SK-N-SH (cell line): ENCODE data around the gene AOAH. TPM values are rescaled to one million over a fixed set of nuclear protein-coding genes. Genes with fewer than 3 reads are reported as not detected.

Experiments
- CTCF ChIA-PET: fragments of 300-600, 350-600 bp; formaldehyde crosslinking; extraction: SDS; loops from one replicate; lab custom pipeline; 2021; lab: Yijun Ruan, JAX
- POLR2A ChIA-PET: fragments of 350-600 bp; sonication (Branson Sonifier 250); formaldehyde crosslinking; extraction: SDS; loops from one replicate; lab custom pipeline; 2020; ENCODE audit warnings: antibody characterized with exemption, inconsistent platforms; lab: Yijun Ruan, JAX
- DNase-seq: peaks from one replicate; pipeline ENCODE4 v3.0.0; 2012
- H2AFZ ChIP-seq: fragments of 200-600 bp; sonication (generic); 2 replicates; pipeline ENCODE4 v1.8.1; 2016; ENCODE audit warnings: antibody characterized with exemption, mild to moderate bottlenecking, low read depth
- H3F3A ChIP-seq: fragments of 200-600 bp; sonication (generic); replicated peaks from 2 replicates; pipeline ENCODE3; 2016; ENCODE audit warnings: antibody characterized with exemption, mild to moderate bottlenecking; ENCODE audit not compliant: insufficient read depth
- H3K27ac ChIP-seq, 2 experiments: fragments of 200-500 bp in 1 of 2; fragments of 200-600 bp in 1 of 2; sonication (Bioruptor generic) in 1 of 2; sonication (generic), shearing (Covaris generic) in 1 of 2; 2 replicates each; pipeline versions ENCODE4 v1.5.1 to v1.6.1; 2014 to 2016; ENCODE audit warnings: low read depth in 2 of 2, inconsistent platforms in 1 of 2, low read length in 1 of 2, mild to moderate bottlenecking in 1 of 2, mixed read lengths in 1 of 2
- H3K27me3 ChIP-seq: fragments of 200-600 bp; sonication (generic), shearing (Covaris generic); 2 replicates; pipeline ENCODE4 v1.6.1; 2016; ENCODE audit warnings: mixed run types; ENCODE audit not compliant: insufficient read depth
- H3K36me3 ChIP-seq, 2 experiments: fragments of 200-500 bp in 1 of 2; fragments of 200-600 bp in 1 of 2; sonication (Bioruptor generic) in 1 of 2; sonication (generic) in 1 of 2; replicated peaks in 1 of 2; 2 replicates each; pipeline versions ENCODE3 to v1.5.1; 2014 to 2016; ENCODE audit warnings: low read length in 1 of 2, mild to moderate bottlenecking in 1 of 2; ENCODE audit not compliant: insufficient read depth in 2 of 2, control insufficient read depth in 1 of 2
- H3K4me1 ChIP-seq, 2 experiments: fragments of 200-500 bp in 1 of 2; fragments of 200-600 bp in 1 of 2; sonication (Bioruptor generic) in 1 of 2; sonication (generic), shearing (Covaris generic) in 1 of 2; 2 replicates each; pipeline versions ENCODE4 v1.5.1 to v1.6.1; 2014 to 2016; ENCODE audit warnings: low read depth in 1 of 2, low read length in 1 of 2, mixed run types in 1 of 2; ENCODE audit not compliant: insufficient read depth in 2 of 2, control insufficient read depth in 1 of 2
- H3K4me2 ChIP-seq: fragments of 200-600 bp; sonication (generic), shearing (Covaris generic); 2 replicates; pipeline ENCODE4 v1.6.1; 2017; ENCODE audit warnings: mixed run types
- H3K4me3 ChIP-seq, 2 experiments: fragments of 200-500 bp in 1 of 2; fragments of 200-600 bp in 1 of 2; sonication (Bioruptor generic) in 1 of 2; sonication (generic), shearing (Covaris generic) in 1 of 2; 2 replicates each; pipeline versions ENCODE4 v1.5.1 to v1.8.1; 2014 to 2016; ENCODE audit warnings: low read depth in 2 of 2, inconsistent platforms in 1 of 2, low read length in 1 of 2, mild to moderate bottlenecking in 1 of 2, mixed read lengths in 1 of 2, moderate library complexity in 1 of 2
- H3K79me2 ChIP-seq: fragments of 200-600 bp; sonication (generic); 2 replicates; pipeline ENCODE4 v1.8.1; 2017; ENCODE audit warnings: mild to moderate bottlenecking; ENCODE audit not compliant: insufficient read depth
- H3K9ac ChIP-seq: fragments of 200-600 bp; sonication (generic); 2 replicates; pipeline ENCODE4 v1.6.1; 2017; ENCODE audit warnings: mixed run types
- H3K9me2 ChIP-seq: fragments of 200-600 bp; sonication (generic); 2 replicates; pipeline ENCODE4 v1.6.1; 2017; ENCODE audit warnings: mixed run types
- H3K9me3 ChIP-seq: fragments of 200-600 bp; sonication (generic); 2 replicates; pipeline ENCODE4 v1.6.1; 2017; ENCODE audit warnings: mixed run types, mild to moderate bottlenecking, moderate library complexity
- H4K20me1 ChIP-seq: fragments of 200-600 bp; sonication (generic); 2 replicates; pipeline ENCODE4 v1.6.1; 2017; ENCODE audit warnings: mild to moderate bottlenecking, mixed run types; ENCODE audit not compliant: insufficient read depth
- CHD2 ChIP-seq: fragments of 150-350 bp; IDR thresholded peaks from 2 replicates; pipeline ENCODE4 v1.6.1; 2018; ENCODE audit warnings: low read length; ENCODE audit not compliant: partially characterized antibody
- ELF1 ChIP-seq: IDR thresholded peaks from 2 replicates; pipeline ENCODE4 v1.4.0; 2012
- EP300 ChIP-seq, 2 experiments: IDR thresholded peaks; 2 replicates each; pipeline versions ENCODE4 v1.4.0 to v1.6.1; 2012; ENCODE audit warnings: borderline replicate concordance in 1 of 2, low read depth in 1 of 2, low read length in 1 of 2
- FOSL2 ChIP-seq: IDR thresholded peaks from 2 replicates; pipeline ENCODE4 v1.4.0; 2012; ENCODE audit warnings: low read depth, mild to moderate bottlenecking, moderate library complexity, borderline replicate concordance
- FOXM1 ChIP-seq: IDR thresholded peaks from 2 replicates; pipeline ENCODE4 v1.4.0; 2012; ENCODE audit warnings: low read depth, mild to moderate bottlenecking
- GABPA ChIP-seq: IDR thresholded peaks from 2 replicates; pipeline ENCODE4 v1.4.0; 2012; ENCODE audit warnings: low read depth, mild to moderate bottlenecking
- JUND ChIP-seq: IDR thresholded peaks from 2 replicates; pipeline ENCODE4 v1.4.0; 2012
- MEF2A ChIP-seq: IDR thresholded peaks from 2 replicates; pipeline ENCODE4 v1.4.0; 2012; ENCODE audit warnings: low read depth, borderline replicate concordance
- MXI1 ChIP-seq: IDR thresholded peaks from 2 replicates; pipeline ENCODE4 v1.6.1; 2012; ENCODE audit warnings: mild to moderate bottlenecking, low read depth, low read length, improper control_type of control experiment
- NRF1 ChIP-seq: IDR thresholded peaks from 2 replicates; pipeline ENCODE4 v1.6.1; 2012; ENCODE audit warnings: low read depth, mild to moderate bottlenecking, low read length
- PBX3 ChIP-seq: IDR thresholded peaks from 2 replicates; pipeline ENCODE4; 2012
- RAD21 ChIP-seq: IDR thresholded peaks from 2 replicates; pipeline ENCODE4 v1.6.1; 2012; ENCODE audit warnings: mild to moderate bottlenecking, low read length
- RCOR1 ChIP-seq: fragments of 150-350 bp; IDR thresholded peaks from 2 replicates; pipeline ENCODE4 v1.6.1; 2017; ENCODE audit warnings: antibody characterized with exemption, low read length
- REST ChIP-seq: IDR thresholded peaks from 2 replicates; pipeline ENCODE4 v1.6.1; 2012; ENCODE audit warnings: mild to moderate bottlenecking, low read depth, low read length, moderate library complexity
- RFX5 ChIP-seq: IDR thresholded peaks from 2 replicates; pipeline ENCODE4 v1.6.1; 2012; ENCODE audit warnings: mild to moderate bottlenecking, improper control_type of control experiment, low read length
- RXRA ChIP-seq: IDR thresholded peaks from 2 replicates; pipeline ENCODE4 v1.4.0; 2012; ENCODE audit warnings: low read depth, mild to moderate bottlenecking, borderline replicate concordance
- SIN3A ChIP-seq: IDR thresholded peaks from 2 replicates; pipeline ENCODE4 v1.6.1; 2012; ENCODE audit warnings: low read depth, mild to moderate bottlenecking, low read length, moderate library complexity, borderline replicate concordance
- SMC3 ChIP-seq: IDR thresholded peaks from 2 replicates; pipeline ENCODE4 v1.6.1; 2012; ENCODE audit warnings: low read depth, low read length, improper control_type of control experiment
- TEAD4 ChIP-seq: IDR thresholded peaks from 2 replicates; pipeline ENCODE4 v1.4.0; 2012; ENCODE audit warnings: mild to moderate bottlenecking, borderline replicate concordance; ENCODE audit not compliant: insufficient read depth
- YY1 ChIP-seq: IDR thresholded peaks from 2 replicates; pipeline ENCODE4 v1.4.0; 2012; ENCODE audit warnings: low read depth, mild to moderate bottlenecking
- ZBTB33 ChIP-seq: IDR thresholded peaks from 2 replicates; pipeline ENCODE4 v1.4.0; 2012; ENCODE audit warnings: low read depth, borderline replicate concordance
- WGBS: methylation state at CpG from one replicate; pipeline ENCODE4 v1.1.6; 2017; ENCODE audit warnings: low lambda C conversion rate; 5-methylcytosine and 5-hydroxymethylcytosine counted together
- polyA plus RNA-seq, 3 experiments: library from polyadenylated mRNA; depleted of rRNA; stranded (reverse); fragments of >200 nt; gene quantifications; 2 replicates each; pipeline ENCODE4 v1.2.3, GENCODE V29; 2012

AOAH gene
- polyA plus RNA-seq, 1 of the 3 experiments (the other 2 are of a cell fraction): not detected

- Histone ChIP-seq H4K20me1 (no peaks in the 10 kb centered on the region), H3K9me3 (no peaks in the 10 kb centered on the region), H3K4me2 (no peak overlapping the region), H3K79me2 (no peaks in the 10 kb centered on the region)
- POLR2A ChIA-PET: no interaction called here
- TF ChIP-seq ELF1: no peak
- TF ChIP-seq NRF1: no peak
- TF ChIP-seq JUND: no peak
- no peak for TF ChIP-seq FOXM1
- no peak for TF ChIP-seq RXRA
- no peak for TF ChIP-seq GABPA
- no peak for TF ChIP-seq MEF2A
- TF ChIP-seq RCOR1: no peak
- TF ChIP-seq, all 33 proteins: peak for 0
- CTCF ChIA-PET: interaction anchor here (0.9 to 18.3 kb wide), 9 partner anchors 10 to 736 kb away, joined by 3 to 214 read pairs (median 9); no protein-coding TSS in a partner anchor
- no peaks in the 10 kb centered on the region for H3K9me2 ChIP-seq
- peaks cover 14% of the 10 kb centered on the region for H3F3A ChIP-seq
- peaks cover 12 to 17% of the 10 kb centered on the region in 2 experiments for H3K4me1 ChIP-seq
- no peaks in the 10 kb centered on the region for H3K36me3 ChIP-seq
- H3K27me3 ChIP-seq: no peaks in the 10 kb centered on the region
- DNase-seq: no peak
- no peak overlapping the region for H3K27ac ChIP-seq
- no peak overlapping the region for H3K9ac ChIP-seq
- H3K4me3 ChIP-seq: no peak overlapping the region
- 70% methylated on average over 3 of the region's 3 CpGs for WGBS
- no peak overlapping the region for H2AFZ ChIP-seq
Measured at GRCh38 chr7:36472141-36472729, 252.1 kb downstream of the AOAH start.

- H3K9me3 ChIP-seq: no peaks in the 10 kb centered on the region
- no peaks in the 10 kb centered on the region for H3K9me2 ChIP-seq
- H3K4me3 ChIP-seq: no peak overlapping the region
- H4K20me1 ChIP-seq: no peaks in the 10 kb centered on the region
- H3K27me3 ChIP-seq: no peaks in the 10 kb centered on the region
- H3K36me3 ChIP-seq: no peaks in the 10 kb centered on the region
- no peaks in the 10 kb centered on the region for H3K79me2 ChIP-seq
- H3K27ac ChIP-seq: peak overlapping the region; percentile 45 to 55; a peak in 3 of 4 replicates
- CTCF ChIA-PET: interaction anchor here (0.6 to 18.3 kb wide), 8 partner anchors 10 to 728 kb away, joined by 3 to 214 read pairs (median 5); no protein-coding TSS in a partner anchor
- H3K4me2 ChIP-seq: peak overlapping the region; percentile 51
- POLR2A ChIA-PET: no interaction called here
- peaks cover 14% of the 10 kb centered on the region for H3F3A ChIP-seq
- H2AFZ ChIP-seq: no peak overlapping the region
- no peak for DNase-seq
- H3K4me1 ChIP-seq: peaks cover 12 to 14% of the 10 kb centered on the region in 2 experiments
- no peak overlapping the region for H3K9ac ChIP-seq
- TF ChIP-seq MEF2A (peak; percentile 92), YY1 (no peak), RAD21 (no peak), TEAD4 (peak; percentile 13; the same call in 1 of the 2 replicates), NRF1 (no peak), REST (no peak), MXI1 (no peak), CHD2 (no peak), ZBTB33 (no peak), PBX3 (peak; percentile 33; the same call in 1 of the 2 replicates), EP300 (IDR thresholded peaks at IDR 0.05; ENCODE audit: borderline replicate concordance in 1 of 2, low read depth in 1 of 2, low read length in 1 of 2) (peak in 1 of 2 experiments; percentile 37; a peak in 1 of 4 replicates), FOSL2 (0 out of 2 replicates have a peak, but pooled peaks have one; percentile 27), SIN3A (no peak), RFX5 (no peak), JUND (peak; percentile 51), RXRA (no peak), SMC3 (no peak)
Measured at GRCh38 chr7:36469236-36469635, 255.1 kb downstream of the AOAH start.
